WTC11 (cell line): ENCODE measurements around the gene AQP5. TPM values are rescaled to one million over a fixed set of nuclear protein-coding genes. Genes with fewer than 3 reads are reported as not detected.

Source experiments
- ATAC-seq: fragments of 200-7000 bp; cut with Tn5 transposase; 2 replicates; pipeline ENCODE4 v1.10.0; 2021; ENCODE audit warnings: mild to moderate bottlenecking, moderate library complexity
- Bru-seq: library from RNA; stranded (reverse); fragments of 400-500 nt; gene quantifications from one replicate; lab custom pipeline; 2021; lab: Mats Ljungman, UMichigan
- CTCF ChIA-PET: fragments of 300-600 bp; sonication (Branson Sonifier 250); formaldehyde crosslinking; loops from one replicate; lab custom pipeline; 2021; ENCODE audit warnings: antibody characterized with exemption; lab: Charles Lee
- POLR2A ChIA-PET: fragments of 350-600 bp; sonication (Branson Sonifier 250); formaldehyde crosslinking; loops from one replicate; lab custom pipeline; 2021; ENCODE audit warnings: antibody characterized with exemption; lab: Charles Lee
- DNase-seq: peaks from one replicate; pipeline ENCODE4 v3.0.0; 2021; ENCODE audit warnings: low spot score
- H3K27ac Mint-ChIP-seq: 2 replicates; pipeline ENCODE4 v1.8.0; 2021; ENCODE audit warnings: mixed read lengths
- H3K27me3 Mint-ChIP-seq: 2 replicates; pipeline ENCODE4 v1.8.0; 2021; ENCODE audit warnings: low read depth, mild to moderate bottlenecking, moderate library complexity, mixed read lengths
- H3K36me3 Mint-ChIP-seq: 2 replicates; pipeline ENCODE4 v1.8.0; 2021; ENCODE audit warnings: mixed read lengths
- H3K4me1 Mint-ChIP-seq: 2 replicates; pipeline ENCODE4 v1.8.0; 2022; ENCODE audit warnings: mixed read lengths
- H3K4me3 Mint-ChIP-seq: 2 replicates; pipeline ENCODE4 v1.8.0; 2021; ENCODE audit warnings: mild to moderate bottlenecking, moderate library complexity, mixed read lengths
- H3K9me3 Mint-ChIP-seq: 2 replicates; pipeline ENCODE4 v1.8.0; 2021; ENCODE audit warnings: mixed read lengths
- CREM ChIP-seq: sonication (generic); formaldehyde crosslinking; IDR thresholded peaks from 2 replicates; pipeline ENCODE4 v1.8.1; 2022; ENCODE audit warnings: mild to moderate bottlenecking, missing genetic modification reagents, moderate library complexity
- E2F5 ChIP-seq: sonication (generic); formaldehyde crosslinking; IDR thresholded peaks from 2 replicates; pipeline ENCODE4 v1.8.1; 2022; ENCODE audit warnings: mild to moderate bottlenecking, moderate library complexity, missing genetic modification reagents
- FOXK1 ChIP-seq: sonication (generic); formaldehyde crosslinking; IDR thresholded peaks from 2 replicates; pipeline ENCODE4 v1.8.0; 2022; ENCODE audit warnings: mild to moderate bottlenecking, moderate library complexity, missing genetic modification reagents
- JAZF1 ChIP-seq: fragments of 250-450 bp; sonication (Bioruptor Pico); IDR thresholded peaks from 2 replicates; pipeline ENCODE4 v1.9.0; 2021; ENCODE audit warnings: moderate library complexity, mild to moderate bottlenecking, inconsistent platforms
- MYBL2 ChIP-seq: sonication (generic); formaldehyde crosslinking; IDR thresholded peaks from 2 replicates; pipeline ENCODE4 v1.8.1; 2023; ENCODE audit warnings: mild to moderate bottlenecking, moderate library complexity, missing genetic modification reagents
- NR2C2 ChIP-seq: sonication (generic); formaldehyde crosslinking; IDR thresholded peaks from 2 replicates; pipeline ENCODE4 v1.8.0; 2022; ENCODE audit warnings: mild to moderate bottlenecking, missing genetic modification reagents
- PREB ChIP-seq: sonication (generic); formaldehyde crosslinking; IDR thresholded peaks from 2 replicates; pipeline ENCODE4 v1.8.1; 2022; ENCODE audit warnings: mild to moderate bottlenecking, missing genetic modification reagents, moderate library complexity, borderline replicate concordance
- TCF7 ChIP-seq: sonication (generic); formaldehyde crosslinking; IDR thresholded peaks from 2 replicates; pipeline ENCODE4 v1.8.0; 2022; ENCODE audit warnings: mild to moderate bottlenecking, low read depth, missing genetic modification reagents, moderate library complexity
- USF1 ChIP-seq: sonication (generic); formaldehyde crosslinking; IDR thresholded peaks from 2 replicates; pipeline ENCODE4 v1.8.0; 2022; ENCODE audit warnings: mild to moderate bottlenecking, missing genetic modification reagents
- USF2 ChIP-seq: sonication (generic); formaldehyde crosslinking; IDR thresholded peaks from 2 replicates; pipeline ENCODE4 v1.8.1; 2023; ENCODE audit warnings: mild to moderate bottlenecking, missing genetic modification reagents, moderate library complexity
- ZNF138 ChIP-seq: sonication (generic); formaldehyde crosslinking; conservative IDR thresholded peaks from 2 replicates; pipeline ENCODE4 v1.8.1; 2022; ENCODE audit warnings: mild to moderate bottlenecking, moderate library complexity, missing genetic modification reagents
- ZNF232 ChIP-seq: sonication (generic); formaldehyde crosslinking; IDR thresholded peaks from 2 replicates; pipeline ENCODE4 v1.8.0; 2022; ENCODE audit warnings: mild to moderate bottlenecking, missing genetic modification reagents
- ZNF263 ChIP-seq: sonication (generic); formaldehyde crosslinking; IDR thresholded peaks from 2 replicates; pipeline ENCODE4 v1.8.1; 2022; ENCODE audit warnings: low read depth, mild to moderate bottlenecking, moderate library complexity, missing genetic modification reagents
- ZNF281 ChIP-seq: sonication (generic); formaldehyde crosslinking; IDR thresholded peaks from 2 replicates; pipeline ENCODE4 v1.8.0; 2023; ENCODE audit warnings: mild to moderate bottlenecking, missing genetic modification reagents
- ZNF425 ChIP-seq: fragments of 250-450 bp; sonication (Bioruptor Pico); conservative IDR thresholded peaks from 2 replicates; pipeline ENCODE4 v1.9.0; 2021; ENCODE audit warnings: mild to moderate bottlenecking
- ZNF671 ChIP-seq: fragments of 250-450 bp; sonication (Bioruptor Pico); IDR thresholded peaks from 2 replicates; pipeline ENCODE4 v1.8.0; 2021; ENCODE audit warnings: mild to moderate bottlenecking
- long read RNA-seq, 3 experiments: library from RNA in 1 of 3; library from capped mRNA in 1 of 3; library from polyadenylated mRNA in 1 of 3; unstranded in 2 of 3; stranded (forward) in 1 of 3; transcript quantifications; one replicate each; pipeline ENCODE4 v2.0.0, GENCODE V29; 2021
- total RNA-seq: library from RNA; stranded (reverse); gene quantifications from 3 replicates; pipeline ENCODE4 v1.2.3, GENCODE V29; 2021

Gene AQP5
- total RNA-seq (2.7 to 2.9 TPM (median 2.8 TPM) in 3 replicates), Bru-seq, nascent RNA (percentile 25 among the genes with signal in this experiment)
- long read RNA-seq, experiment 1, transcript AQP5-201 (4 exons, 1,450 nt), result major isoform, 7 of 8 reads
- long read RNA-seq, experiment 1, partial matches to known transcripts, result 0 of 8 reads
- long read RNA-seq, experiment 1, other reads (novel, unspliced or antisense), result 1 of 8 reads
- long read RNA-seq, experiment 2, partial matches to known transcripts, result 0 of 6 reads
- long read RNA-seq, experiment 2, other reads (novel, unspliced or antisense), result 3 of 6 reads
- long read RNA-seq, experiment 3, result 0 reads

- peak; percentile 49 for DNase-seq
- peak; percentile 80 for TF ChIP-seq USF1 (CRISPR knock-in tag)
- no peak for TF ChIP-seq ZNF138 (CRISPR knock-in tag)
- no peak for TF ChIP-seq JAZF1
- TF ChIP-seq ZNF425, result no peak
- no peak for TF ChIP-seq PREB (CRISPR knock-in tag)
- no peak for TF ChIP-seq FOXK1 (CRISPR knock-in tag)
- TF ChIP-seq NR2C2, result no peak
- no peak for TF ChIP-seq MYBL2 (CRISPR knock-in tag)
- TF ChIP-seq ZNF263 (CRISPR knock-in tag), result peak; percentile 31; the same call in 1 of the 2 replicates
- peak; percentile 93 for TF ChIP-seq USF2
- no peak for TF ChIP-seq ZNF232
- TF ChIP-seq E2F5 (CRISPR knock-in tag), result peak; percentile 48; the same call in 1 of the 2 replicates
- Mint-ChIP-seq H3K9me3 (no peaks in the 10 kb centered on the region), H3K27ac (no peak within 1 kb of the TSS), H3K4me1 (peaks cover 24% of the 10 kb centered on the region), H3K4me3 (peak within 1 kb of the TSS; percentile 65), H3K27me3 (peaks cover 68% of the 10 kb centered on the region), H3K36me3 (no peaks in the 10 kb centered on the region)
- peak; percentile 47 for ATAC-seq
- POLR2A ChIA-PET, result interaction anchor here (1.0 kb wide), 1 partner anchor 72 kb away, joined by 4 read pairs; no protein-coding TSS in a partner anchor
- CTCF ChIA-PET, result interaction anchor here (0.6 to 4.9 kb wide), 11 partner anchors 12 to 184 kb away, joined by 3 to 61 read pairs (median 3); no protein-coding TSS in a partner anchor
These were observed at the start of gene AQP5 for GRCh38 chr12:49961111-49961922. Gene AQP5, plus strand, starts transcription at chr12:49961872. Its CDS starts 146 bp downstream, at chr12:49962018.

GRCh38 chr12:49912345-49913255 is 49.1 kb upstream of the AQP5 start:
- TF ChIP-seq ZNF671 (CRISPR knock-in tag) (no peak), FOXK1 (CRISPR knock-in tag) (no peak), TCF7 (no peak), CREM (no peak), ZNF281 (CRISPR knock-in tag) (no peak)
- TF ChIP-seq, all 79 proteins: peak for 0
- Mint-ChIP-seq H3K4me3 (no peak overlapping the region), H3K27ac (no peak overlapping the region), H3K36me3 (no peaks in the 10 kb centered on the region), H3K27me3 (peaks cover 10% of the 10 kb centered on the region), H3K4me1 (peaks cover 35% of the 10 kb centered on the region), H3K9me3 (no peaks in the 10 kb centered on the region)
- ChIA-PET CTCF (interaction anchor here (1.1 to 1.6 kb wide), 3 partner anchors 33 to 127 kb away, joined by 3 to 6 read pairs (median 3); no protein-coding TSS in a partner anchor), POLR2A (no interaction called here)
- no peak for ATAC-seq
- DNase-seq, result no peak
